ENCODE data around the gene YIPF7. TPM values are rescaled to one million over a fixed set of nuclear protein-coding genes. Genes with fewer than 3 reads are reported as not detected.

Gene YIPF7
- total RNA-seq, 4 donors from 2014 or later = 0.61 to 12.7 (median 5.9) TPM

DNA sequence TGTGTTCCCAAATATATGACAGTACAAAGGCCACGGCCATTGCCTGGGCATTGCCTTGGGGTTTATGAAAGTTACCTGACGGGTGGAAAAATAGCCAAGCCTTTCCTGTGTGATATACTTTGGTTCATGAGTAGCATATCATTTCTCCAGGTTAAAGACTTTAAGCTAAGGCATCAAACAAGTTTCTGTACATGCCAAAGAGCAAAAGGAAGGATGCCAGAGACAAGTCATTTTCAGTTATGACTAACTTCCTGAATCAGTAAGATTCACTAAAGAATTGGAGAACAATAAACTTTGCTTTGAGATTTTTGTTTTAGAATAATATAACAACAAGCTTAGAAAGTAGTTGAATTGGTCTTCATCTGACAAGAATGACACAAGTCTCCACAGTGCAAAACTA lies 17.1 kb upstream of the YIPF7 start:
- in situ Hi-C loops (cut with MboI; ENCODE audit: low sequenced_read_pairs in 4 of 4) (no loop called here), intact Hi-C loops (cut with DNase I; ENCODE audit: low total_unique reads) (no loop called here)
- H3K4me1 ChIP-seq = peaks cover 0 to 9% of the 10 kb centered on the region in 2 donors
- no peaks in the 10 kb centered on the region for H3K9me3 ChIP-seq
- H3K27ac ChIP-seq = no peak overlapping the region
- ATAC-seq (no peak), DNase-seq (no peak)
- H3K4me3 ChIP-seq = no peak overlapping the region
- no peaks in the 10 kb centered on the region for H3K27me3 ChIP-seq
- H3K36me3 ChIP-seq = no peaks in the 10 kb centered on the region
- no peak for TF ChIP-seq POLR2A (IDR thresholded peaks at IDR 0.05)
- TF ChIP-seq, protein P1, sequence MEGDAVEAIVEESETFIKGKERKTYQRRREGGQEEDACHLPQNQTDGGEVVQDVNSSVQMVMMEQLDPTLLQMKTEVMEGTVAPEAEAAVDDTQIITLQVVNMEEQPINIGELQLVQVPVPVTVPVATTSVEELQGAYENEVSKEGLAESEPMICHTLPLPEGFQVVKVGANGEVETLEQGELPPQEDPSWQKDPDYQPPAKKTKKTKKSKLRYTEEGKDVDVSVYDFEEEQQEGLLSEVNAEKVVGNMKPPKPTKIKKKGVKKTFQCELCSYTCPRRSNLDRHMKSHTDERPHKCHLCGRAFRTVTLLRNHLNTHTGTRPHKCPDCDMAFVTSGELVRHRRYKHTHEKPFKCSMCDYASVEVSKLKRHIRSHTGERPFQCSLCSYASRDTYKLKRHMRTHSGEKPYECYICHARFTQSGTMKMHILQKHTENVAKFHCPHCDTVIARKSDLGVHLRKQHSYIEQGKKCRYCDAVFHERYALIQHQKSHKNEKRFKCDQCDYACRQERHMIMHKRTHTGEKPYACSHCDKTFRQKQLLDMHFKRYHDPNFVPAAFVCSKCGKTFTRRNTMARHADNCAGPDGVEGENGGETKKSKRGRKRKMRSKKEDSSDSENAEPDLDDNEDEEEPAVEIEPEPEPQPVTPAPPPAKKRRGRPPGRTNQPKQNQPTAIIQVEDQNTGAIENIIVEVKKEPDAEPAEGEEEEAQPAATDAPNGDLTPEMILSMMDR (IDR thresholded peaks at IDR 0.05 in 4 of 5, conservative IDR thresholded peaks at IDR 0.05 in 1 of 5) = no peak

DNA sequence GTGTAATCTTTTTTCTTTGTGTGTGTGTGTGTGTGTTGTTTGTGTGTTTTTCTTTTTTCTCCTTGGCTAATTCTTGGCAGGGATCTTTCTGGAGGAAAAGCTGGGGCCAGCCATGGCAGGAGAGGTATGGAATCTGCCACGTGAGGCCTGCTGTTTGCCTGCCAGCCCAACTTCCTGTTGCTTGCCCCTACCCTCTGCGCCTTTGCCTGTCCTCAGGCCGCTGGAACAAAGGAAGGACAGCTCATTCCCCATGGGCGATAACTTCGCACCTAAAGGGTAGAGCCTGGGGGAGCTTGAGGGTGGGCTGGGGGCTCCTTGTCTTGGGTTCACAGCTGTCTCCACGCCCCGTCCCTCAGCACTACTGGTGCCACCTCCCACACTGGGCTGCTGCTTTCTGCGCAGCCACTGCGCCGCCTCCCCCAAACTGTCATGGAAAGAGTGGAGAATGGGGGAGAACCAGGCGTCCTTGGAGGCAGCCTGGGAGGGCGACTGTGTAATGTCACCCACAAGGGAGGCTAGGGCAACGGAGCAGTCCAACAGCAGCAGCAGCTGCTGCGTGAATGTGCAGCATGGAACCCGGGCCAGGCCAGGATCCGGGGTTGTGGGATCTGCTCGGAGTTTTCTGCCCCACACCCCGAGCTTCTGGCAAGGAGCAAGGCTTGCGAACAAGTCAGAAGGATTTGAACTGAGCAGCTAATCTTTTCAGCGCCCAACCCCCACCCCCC lies 12.3 kb upstream of the YIPF7 start:
- Histone ChIP-seq H3K36me3 (no peaks in the 10 kb centered on the region), H3K9me3 (no peaks in the 10 kb centered on the region), H3K4me3 (no peak overlapping the region), H3K27ac (no peak overlapping the region), H3K4me1 (no peaks in the 10 kb centered on the region), H3K27me3 (no peaks in the 10 kb centered on the region)
- TF ChIP-seq, protein P1 (IDR thresholded peaks at IDR 0.05 in 4 of 5, conservative IDR thresholded peaks at IDR 0.05 in 1 of 5) = no peak
- TF ChIP-seq POLR2A (IDR thresholded peaks at IDR 0.05) = no peak
- intact Hi-C loops (cut with DNase I; ENCODE audit: low total_unique reads) = no loop called here
- ATAC-seq = no peak
- DNase-seq = no peak
- in situ Hi-C loops (cut with MboI; ENCODE audit: low sequenced_read_pairs in 4 of 4) = no loop called here

DNA sequence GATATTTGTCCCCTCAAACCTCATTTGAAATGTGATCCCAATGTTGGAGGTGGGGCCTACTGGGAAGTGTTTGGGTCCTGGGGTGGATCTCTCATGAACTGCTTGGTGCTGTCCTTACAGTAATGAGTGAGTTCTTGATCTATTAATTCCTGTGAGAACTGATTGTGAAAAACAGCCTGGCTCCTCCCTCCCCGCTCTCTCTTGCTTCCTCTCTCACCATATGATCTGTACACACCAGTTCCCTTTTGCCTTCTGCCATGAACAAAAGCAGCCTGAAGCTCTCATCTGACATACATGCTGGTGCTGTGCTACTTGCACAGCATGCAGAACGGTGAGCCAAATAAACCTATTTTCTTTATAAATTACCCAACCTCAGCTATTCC lies 11.2 kb upstream of the YIPF7 start:
- in situ Hi-C loops (cut with MboI; ENCODE audit: low sequenced_read_pairs in 4 of 4) = no loop called here
- TF ChIP-seq POLR2A (IDR thresholded peaks at IDR 0.05) = no peak
- TF ChIP-seq, protein P1 (IDR thresholded peaks at IDR 0.05 in 4 of 5, conservative IDR thresholded peaks at IDR 0.05 in 1 of 5) = no peak
- no peak for DNase-seq
- Histone ChIP-seq H3K27ac (no peak overlapping the region), H3K27me3 (no peaks in the 10 kb centered on the region), H3K9me3 (no peaks in the 10 kb centered on the region), H3K4me1 (no peaks in the 10 kb centered on the region), H3K36me3 (no peaks in the 10 kb centered on the region), H3K4me3 (no peak overlapping the region)
- ATAC-seq = no peak
- intact Hi-C loops (cut with DNase I; ENCODE audit: low total_unique reads) = no loop called here

DNA sequence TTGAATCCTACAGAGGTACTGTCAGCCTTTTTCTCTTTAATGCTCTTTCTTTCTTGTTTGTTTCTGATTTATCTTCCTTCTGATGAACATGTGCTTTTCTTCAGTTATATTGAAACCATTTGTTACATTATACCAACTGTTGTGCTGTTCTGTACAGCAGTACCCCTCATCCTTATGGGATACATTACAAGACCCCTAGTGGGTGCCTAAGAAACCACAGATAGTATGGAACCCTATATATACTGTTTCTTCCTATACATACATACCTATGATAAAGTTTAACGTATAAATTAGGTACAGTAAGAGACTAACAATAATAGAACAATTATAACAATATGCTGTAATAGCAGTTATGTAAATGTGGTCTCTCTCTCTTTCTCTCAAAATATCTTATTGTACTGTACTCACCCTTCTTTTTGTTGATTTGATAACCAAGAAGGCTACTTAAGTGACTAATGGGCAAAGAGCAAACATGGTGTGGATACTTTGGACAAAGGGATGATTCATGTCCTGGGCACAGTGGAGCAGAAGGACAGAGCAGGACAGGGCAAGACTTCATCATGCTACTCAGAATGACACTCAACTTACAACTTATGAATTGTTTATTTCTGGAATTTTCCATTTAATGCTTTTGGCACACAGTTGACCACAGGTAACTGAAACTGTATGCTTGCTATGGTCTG lies 10.7 kb upstream of the YIPF7 start:
- TF ChIP-seq POLR2A (IDR thresholded peaks at IDR 0.05) = no peak
- TF ChIP-seq, protein P1 (IDR thresholded peaks at IDR 0.05 in 4 of 5, conservative IDR thresholded peaks at IDR 0.05 in 1 of 5) = no peak
- no peak for DNase-seq
- H3K36me3 ChIP-seq = no peaks in the 10 kb centered on the region
- ATAC-seq = no peak
- H3K4me1 ChIP-seq = no peaks in the 10 kb centered on the region
- no peak overlapping the region for H3K4me3 ChIP-seq
- no peak overlapping the region for H3K27ac ChIP-seq
- no peaks in the 10 kb centered on the region for H3K9me3 ChIP-seq
- H3K27me3 ChIP-seq = no peaks in the 10 kb centered on the region
- intact Hi-C loops (cut with DNase I; ENCODE audit: low total_unique reads) (no loop called here), in situ Hi-C loops (cut with MboI; ENCODE audit: low sequenced_read_pairs in 4 of 4) (no loop called here)

All from gastrocnemius medialis (tissue), 4 donors.